ENCODE results near the gene NLRP4. TPM values are rescaled to one million over a fixed set of nuclear protein-coding genes. Genes with fewer than 3 reads are reported as not detected.

Gene NLRP4
- total and polyA plus RNA-seq, 11 donors, result not detected

DNA sequence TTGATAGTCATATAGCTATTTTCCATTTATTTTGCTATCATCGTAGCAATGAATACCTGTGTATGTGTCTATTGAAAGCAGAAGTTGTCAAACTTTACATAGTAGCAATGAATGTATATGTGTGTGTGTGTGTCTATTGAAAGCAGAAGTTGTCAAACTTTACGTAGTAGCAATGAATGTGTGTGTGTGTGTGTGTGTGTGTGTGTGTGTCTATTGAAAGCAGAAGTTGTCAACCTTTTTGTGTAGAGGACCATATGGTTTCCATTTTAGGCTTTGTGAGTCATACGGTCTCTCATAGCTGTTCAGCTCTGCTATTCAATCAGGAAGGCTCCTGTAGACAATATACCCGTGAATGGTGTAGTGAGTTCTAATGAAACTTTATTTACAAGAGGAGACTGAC, 20.8 kb downstream of the NLRP4 start:
- WGBS, 4 donors, result 59 to 70% (median 67%) methylated on average over 4 of the region's 4 CpGs

GRCh38 chr19:55857974-55858373, 21.6 kb downstream of the NLRP4 start:
- 87 to 91% (median 89%) methylated on average over 21 to 23 of the region's 23 CpGs for WGBS, 4 donors

More for the DNA sequence above, 20.8 kb downstream of the NLRP4 start:
- no peaks in the 10 kb centered on the region for H3K27me3 ChIP-seq
- no peaks in the 10 kb centered on the region for H3K36me3 ChIP-seq
- H3K4me3 ChIP-seq, result no peak overlapping the region
- TF ChIP-seq POLR2A (IDR thresholded peaks at IDR 0.05), result no peak
- TF ChIP-seq, protein P1, sequence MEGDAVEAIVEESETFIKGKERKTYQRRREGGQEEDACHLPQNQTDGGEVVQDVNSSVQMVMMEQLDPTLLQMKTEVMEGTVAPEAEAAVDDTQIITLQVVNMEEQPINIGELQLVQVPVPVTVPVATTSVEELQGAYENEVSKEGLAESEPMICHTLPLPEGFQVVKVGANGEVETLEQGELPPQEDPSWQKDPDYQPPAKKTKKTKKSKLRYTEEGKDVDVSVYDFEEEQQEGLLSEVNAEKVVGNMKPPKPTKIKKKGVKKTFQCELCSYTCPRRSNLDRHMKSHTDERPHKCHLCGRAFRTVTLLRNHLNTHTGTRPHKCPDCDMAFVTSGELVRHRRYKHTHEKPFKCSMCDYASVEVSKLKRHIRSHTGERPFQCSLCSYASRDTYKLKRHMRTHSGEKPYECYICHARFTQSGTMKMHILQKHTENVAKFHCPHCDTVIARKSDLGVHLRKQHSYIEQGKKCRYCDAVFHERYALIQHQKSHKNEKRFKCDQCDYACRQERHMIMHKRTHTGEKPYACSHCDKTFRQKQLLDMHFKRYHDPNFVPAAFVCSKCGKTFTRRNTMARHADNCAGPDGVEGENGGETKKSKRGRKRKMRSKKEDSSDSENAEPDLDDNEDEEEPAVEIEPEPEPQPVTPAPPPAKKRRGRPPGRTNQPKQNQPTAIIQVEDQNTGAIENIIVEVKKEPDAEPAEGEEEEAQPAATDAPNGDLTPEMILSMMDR (IDR thresholded peaks at IDR 0.05), result no peak
- ATAC-seq, result no peak
- intact Hi-C loops (cut with DNase I), result no loop called here
- no peaks in the 10 kb centered on the region for H3K4me1 ChIP-seq
- no peak overlapping the region for H3K27ac ChIP-seq
- H3K9me3 ChIP-seq, result peaks cover 0 to 17% (median 0%) of the 10 kb centered on the region in 12 donors
- DNase-seq, result no peak

DNA sequence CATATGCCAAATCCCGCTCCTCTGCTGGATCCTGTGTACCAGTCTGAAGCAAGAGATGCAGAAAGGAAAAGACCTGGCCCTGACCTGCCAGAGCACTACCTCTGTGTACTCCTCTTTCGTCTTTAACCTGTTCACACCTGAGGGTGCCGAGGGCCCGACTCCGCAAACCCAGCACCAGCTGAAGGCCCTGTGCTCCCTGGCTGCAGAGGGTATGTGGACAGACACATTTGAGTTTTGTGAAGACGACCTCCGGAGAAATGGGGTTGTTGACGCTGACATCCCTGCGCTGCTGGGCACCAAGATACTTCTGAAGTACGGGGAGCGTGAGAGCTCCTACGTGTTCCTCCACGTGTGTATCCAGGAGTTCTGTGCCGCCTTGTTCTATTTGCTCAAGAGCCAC, 22.1 kb downstream of the NLRP4 start:
- H3K36me3 ChIP-seq, result no peaks in the 10 kb centered on the region
- TF ChIP-seq POLR2A (IDR thresholded peaks at IDR 0.05), result no peak
- TF ChIP-seq, protein P1 (IDR thresholded peaks at IDR 0.05), result no peak
- H3K4me1 ChIP-seq, result no peaks in the 10 kb centered on the region
- DNase-seq, result no peak
- ATAC-seq, result no peak
- WGBS, 4 donors, result 89% methylated on average over 14 of the region's 14 CpGs
- no peak overlapping the region for H3K27ac ChIP-seq
- H3K27me3 ChIP-seq, result no peaks in the 10 kb centered on the region
- peaks cover 0 to 25% (median 0%) of the 10 kb centered on the region in 12 donors for H3K9me3 ChIP-seq
- no peak overlapping the region for H3K4me3 ChIP-seq
- intact Hi-C loops (cut with DNase I), result no loop called here

More at GRCh38 chr19:55857974-55858373, 21.6 kb downstream of the NLRP4 start:
- H3K36me3 ChIP-seq, result no peaks in the 10 kb centered on the region
- no peak overlapping the region for H3K27ac ChIP-seq
- peaks cover 0 to 21% (median 0%) of the 10 kb centered on the region in 12 donors for H3K9me3 ChIP-seq
- intact Hi-C loops (cut with DNase I), result no loop called here
- H3K27me3 ChIP-seq, result no peaks in the 10 kb centered on the region
- no peak for ATAC-seq
- TF ChIP-seq, protein P1 (IDR thresholded peaks at IDR 0.05), result no peak
- no peak for TF ChIP-seq POLR2A (IDR thresholded peaks at IDR 0.05)
- no peaks in the 10 kb centered on the region for H3K4me1 ChIP-seq
- no peak for DNase-seq
- H3K4me3 ChIP-seq, result no peak overlapping the region

- no peaks in the 10 kb centered on the region for H3K36me3 ChIP-seq
- DNase-seq (no peak), ATAC-seq (no peak)
- no peak overlapping the region for H3K4me3 ChIP-seq
- intact Hi-C loops (cut with DNase I), result no loop called here
- 56 to 63% (median 61%) methylated on average over 5 of the region's 5 CpGs for WGBS, 4 donors
- H3K4me1 ChIP-seq, result no peaks in the 10 kb centered on the region
- H3K9me3 ChIP-seq, result peaks cover 0 to 29% (median 0%) of the 10 kb centered on the region in 12 donors
- TF ChIP-seq POLR2A (IDR thresholded peaks at IDR 0.05), result no peak
- TF ChIP-seq, protein P1 (IDR thresholded peaks at IDR 0.05), result no peak
- no peak overlapping the region for H3K27ac ChIP-seq
- H3K27me3 ChIP-seq, result no peaks in the 10 kb centered on the region
These were observed 22.6 kb downstream of the NLRP4 start for GRCh38 chr19:55858969-55859368.
